Head of caudate nucleus (tissue), 42 donors: Measurements from ENCODE around the gene FIBP.
A peak's percentile ranks its signal among the peaks of the same experiment; 100 is the strongest.

ENCODE experiments used
- DNase-seq, 42 donors: peaks; one replicate each; pipeline versions ENCODE4 v3.0.0 to v3.0.0-alpha.2; 2020 to 2021; ENCODE audit warnings: mixed read lengths in 7 of 42
- intact Hi-C: fragments of 100-400 bp; cut with DNase I; formaldehyde crosslinking; loops from one replicate; pipeline ENCODE4 v1.15.0; 2022

The FIBP gene

GRCh38 chr11:65916391-65916790 is 28.1 kb upstream of the FIBP start:
- intact Hi-C loops: loop anchor here (5.0 kb wide), 2 partner anchors 34 to 46 kb away; partner anchors contain the start of gene SART1
- DNase-seq: no peak

- peak in 41 of 42 donors; percentile 33 to 92 (median 63) for DNase-seq
- intact Hi-C loops: loop anchor here (5.0 kb wide), 2 partner anchors 34 to 46 kb away; partner anchors contain the start of gene SART1
Observed at GRCh38 chr11:65915821-65916251, 27.6 kb upstream of the FIBP start.

- DNase-seq: no peak
- intact Hi-C loops: loop anchor here (5.0 kb wide), 2 partner anchors 33 to 47 kb away; partner anchors contain the start of gene SART1
Observed at GRCh38 chr11:65915101-65915820, 27.0 kb upstream of the FIBP start.

GRCh38 chr11:65912845-65913244 is 24.6 kb upstream of the FIBP start:
- intact Hi-C loops: no loop called here
- DNase-seq: no peak

- intact Hi-C loops: no loop called here
- no peak for DNase-seq
Observed at GRCh38 chr11:65911682-65912568, 23.7 kb upstream of the FIBP start.

GRCh38 chr11:65907878-65908277 is 19.6 kb upstream of the FIBP start:
- intact Hi-C loops: no loop called here
- DNase-seq: no peak

- no peak for DNase-seq
- intact Hi-C loops: no loop called here
Observed at GRCh38 chr11:65906602-65907001, 18.3 kb upstream of the FIBP start.

- intact Hi-C loops: no loop called here
- no peak for DNase-seq
Observed at GRCh38 chr11:65903715-65904114, 15.4 kb upstream of the FIBP start.

GRCh38 chr11:65903068-65903481 is 14.8 kb upstream of the FIBP start:
- intact Hi-C loops: no loop called here
- no peak for DNase-seq

- intact Hi-C loops: no loop called here
- DNase-seq: no peak
Observed at GRCh38 chr11:65900899-65901180, 12.6 kb upstream of the FIBP start.

GRCh38 chr11:65900125-65900898 is 12.0 kb upstream of the FIBP start, which contains the start of gene FOSL1:
Gene FOSL1 (minus strand): TSS chr11:65900388. CDS start chr11:65900339, 49 bp downstream.
- intact Hi-C loops: no loop called here
- DNase-seq: peak in 41 of 42 donors; percentile 59 to 91 (median 78)

GRCh38 chr11:65899356-65900124 is 11.3 kb upstream of the FIBP start:
- peak in 1 of 42 donors; percentile 55 for DNase-seq
- intact Hi-C loops: no loop called here

- DNase-seq: no peak
- intact Hi-C loops: no loop called here
Observed at GRCh38 chr11:65898656-65899355, 10.5 kb upstream of the FIBP start.

GRCh38 chr11:65897020-65897471 is 8.8 kb upstream of the FIBP start:
- intact Hi-C loops: no loop called here
- DNase-seq: no peak

- no peak for DNase-seq
- intact Hi-C loops: no loop called here
Observed at GRCh38 chr11:65896034-65896999, 8.0 kb upstream of the FIBP start.

GRCh38 chr11:65895482-65895981 is 7.3 kb upstream of the FIBP start:
- no peak for DNase-seq
- intact Hi-C loops: no loop called here
